Astrocyte (in vitro differentiated cells and primary cell): ENCODE data around the gene TOM1L1. TPM values are rescaled to one million over a fixed set of nuclear protein-coding genes. Genes with fewer than 3 reads are reported as not detected.

Source experiments
- DNase-seq: peaks from one replicate; pipeline ENCODE4 v3.0.0-alpha.2; 2010; ENCODE audit warnings: low read depth
- FAIRE-seq: peaks from 2 replicates; lab custom pipeline; 2011; peaks lifted over from hg19 to GRCh38; lab: Jason Lieb, UNC
- H2AFZ ChIP-seq: 2 replicates; pipeline ENCODE4 v1.6.0; 2012; ENCODE audit warnings: low read depth, low read length, inconsistent platforms
- H3K27ac ChIP-seq: 2 replicates; pipeline ENCODE4 v1.5.1; 2011; ENCODE audit warnings: low read depth, low read length, inconsistent platforms
- H3K27me3 ChIP-seq: 2 replicates; pipeline ENCODE4 v1.6.0; 2011; ENCODE audit warnings: low read length, inconsistent platforms; ENCODE audit not compliant: insufficient read depth
- H3K36me3 ChIP-seq: 2 replicates; pipeline ENCODE4 v1.5.1; 2011; ENCODE audit warnings: low read length, inconsistent platforms; ENCODE audit not compliant: insufficient read depth
- H3K4me1 ChIP-seq: 2 replicates; pipeline ENCODE4 v1.5.1; 2011; ENCODE audit warnings: low read length, inconsistent platforms; ENCODE audit not compliant: insufficient read depth
- H3K4me2 ChIP-seq: 2 replicates; pipeline ENCODE4 v1.6.0; 2012; ENCODE audit warnings: low read length, inconsistent platforms
- H3K4me3 ChIP-seq: 2 replicates; pipeline ENCODE4 v1.5.1; 2011; ENCODE audit warnings: low read depth, mild to moderate bottlenecking, low read length, inconsistent platforms; ENCODE audit not compliant: insufficient read depth
- H3K79me2 ChIP-seq: 2 replicates; pipeline ENCODE4 v1.6.0; 2012; ENCODE audit warnings: mild to moderate bottlenecking, low read length, inconsistent platforms; ENCODE audit not compliant: insufficient read depth
- H3K9ac ChIP-seq: 2 replicates; pipeline ENCODE4 v1.6.0; 2012; ENCODE audit warnings: mild to moderate bottlenecking, low read length, inconsistent platforms
- H3K9me3 ChIP-seq: 2 replicates; pipeline ENCODE4 v1.5.1; 2012; ENCODE audit warnings: low read depth, mild to moderate bottlenecking, low read length, inconsistent platforms; ENCODE audit not compliant: insufficient read depth
- H4K20me1 ChIP-seq: 2 replicates; pipeline ENCODE4 v1.6.0; 2012; ENCODE audit warnings: low read length, inconsistent platforms; ENCODE audit not compliant: insufficient read depth
- H3K27ac Mint-ChIP-seq: one replicate; pipeline ENCODE4 v1.8.0; 2021; ENCODE audit warnings: mild to moderate bottlenecking, mixed read lengths; ENCODE audit not compliant: unreplicated experiment
- H3K27me3 Mint-ChIP-seq: one replicate; pipeline ENCODE4 v1.8.0; 2021; ENCODE audit warnings: low read depth, mixed read lengths; ENCODE audit not compliant: unreplicated experiment
- H3K36me3 Mint-ChIP-seq: one replicate; pipeline ENCODE4 v1.8.0; 2021; ENCODE audit warnings: low read depth, mixed read lengths; ENCODE audit not compliant: unreplicated experiment
- H3K4me1 Mint-ChIP-seq: one replicate; pipeline ENCODE4 v1.8.0; 2021; ENCODE audit warnings: low read depth, mixed read lengths; ENCODE audit not compliant: unreplicated experiment
- H3K4me3 Mint-ChIP-seq: one replicate; pipeline ENCODE4 v1.8.0; 2021; ENCODE audit warnings: mild to moderate bottlenecking, moderate library complexity, mixed read lengths; ENCODE audit not compliant: unreplicated experiment
- H3K9me3 Mint-ChIP-seq: one replicate; pipeline ENCODE4 v1.8.0; 2021; ENCODE audit warnings: mild to moderate bottlenecking, mixed read lengths; ENCODE audit not compliant: unreplicated experiment
- EZH2 ChIP-seq: IDR thresholded peaks from 2 replicates; pipeline ENCODE4 v1.6.1; 2012; ENCODE audit warnings: mild to moderate bottlenecking, low read length, inconsistent platforms; ENCODE audit not compliant: insufficient read depth
- total RNA-seq: library from RNA; stranded (reverse); gene quantifications from 2 replicates; pipeline ENCODE4 v1.2.1, GENCODE V29; 2021
- TF ChIP-seq, protein P1 (sequence below): IDR thresholded peaks from 2 replicates; pipeline ENCODE4 v1.5.1; 2011; ENCODE audit warnings: low read depth, mild to moderate bottlenecking, inconsistent platforms, low read length, moderate library complexity; ENCODE audit not compliant: insufficient read depth

TOM1L1 gene
- total RNA-seq, 1 donor from 2014 or later = 27.1 TPM

DNA sequence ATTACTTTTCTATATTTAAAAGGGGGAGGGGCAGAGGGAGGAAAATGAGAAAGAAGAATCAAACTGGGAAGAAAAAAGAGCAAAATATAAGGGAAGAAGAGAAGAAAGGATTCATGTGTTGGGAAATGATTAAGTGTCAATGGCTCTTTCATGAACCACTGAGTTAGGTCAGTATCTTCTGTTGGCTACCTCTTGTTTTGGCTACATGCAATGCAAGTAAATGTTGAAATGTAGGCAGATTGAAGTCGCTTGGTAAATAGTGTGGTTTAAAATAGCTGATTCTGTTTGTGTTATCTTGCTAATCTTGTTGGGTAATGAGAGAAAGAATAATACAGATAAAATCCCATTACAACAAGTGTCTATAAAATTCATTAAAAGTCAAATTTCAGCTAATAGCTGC lies 40.6 kb downstream of the TOM1L1 start:
- H3K36me3 ChIP-seq = peaks cover 4% of the 10 kb centered on the region
- peaks cover 7% of the 10 kb centered on the region for H3K27me3 ChIP-seq

DNA sequence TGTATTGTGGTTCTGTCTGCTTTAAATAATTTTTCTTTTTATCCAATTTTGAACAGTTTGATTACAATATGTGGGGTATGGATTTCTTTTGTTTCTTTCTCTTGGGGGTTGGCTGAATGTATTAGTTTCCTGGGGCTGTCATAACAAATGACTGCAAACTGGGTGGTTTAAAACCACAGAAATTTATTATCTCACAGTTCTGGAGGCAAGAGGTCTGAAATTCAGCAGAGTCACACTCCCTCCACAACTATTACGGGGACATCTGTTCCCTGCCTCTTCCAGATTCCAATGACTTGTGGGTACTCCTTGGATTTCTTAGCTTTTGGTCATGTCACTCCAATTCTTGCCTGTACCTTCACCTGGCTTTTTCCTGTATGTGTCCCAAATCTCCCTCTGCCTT lies 44.1 kb downstream of the TOM1L1 start:
- Histone ChIP-seq H3K4me2 (peak overlapping the region; percentile 42), H3K79me2 (no peaks in the 10 kb centered on the region), H3K4me3 (no peak overlapping the region), H3K4me1 (peaks cover 20% of the 10 kb centered on the region), H3K27me3 (peaks cover 15% of the 10 kb centered on the region), H3K36me3 (no peaks in the 10 kb centered on the region), H4K20me1 (no peaks in the 10 kb centered on the region), H3K9me3 (no peaks in the 10 kb centered on the region), H3K27ac (no peak overlapping the region), H2AFZ (no peak overlapping the region), H3K9ac (no peak overlapping the region)
- Mint-ChIP-seq H3K27me3 (no peaks in the 10 kb centered on the region), H3K36me3 (peaks cover 2% of the 10 kb centered on the region), H3K27ac (peak overlapping the region; percentile 93), H3K4me1 (peaks cover 21% of the 10 kb centered on the region), H3K4me3 (no peak overlapping the region), H3K9me3 (no peaks in the 10 kb centered on the region)
- TF ChIP-seq, protein P1, sequence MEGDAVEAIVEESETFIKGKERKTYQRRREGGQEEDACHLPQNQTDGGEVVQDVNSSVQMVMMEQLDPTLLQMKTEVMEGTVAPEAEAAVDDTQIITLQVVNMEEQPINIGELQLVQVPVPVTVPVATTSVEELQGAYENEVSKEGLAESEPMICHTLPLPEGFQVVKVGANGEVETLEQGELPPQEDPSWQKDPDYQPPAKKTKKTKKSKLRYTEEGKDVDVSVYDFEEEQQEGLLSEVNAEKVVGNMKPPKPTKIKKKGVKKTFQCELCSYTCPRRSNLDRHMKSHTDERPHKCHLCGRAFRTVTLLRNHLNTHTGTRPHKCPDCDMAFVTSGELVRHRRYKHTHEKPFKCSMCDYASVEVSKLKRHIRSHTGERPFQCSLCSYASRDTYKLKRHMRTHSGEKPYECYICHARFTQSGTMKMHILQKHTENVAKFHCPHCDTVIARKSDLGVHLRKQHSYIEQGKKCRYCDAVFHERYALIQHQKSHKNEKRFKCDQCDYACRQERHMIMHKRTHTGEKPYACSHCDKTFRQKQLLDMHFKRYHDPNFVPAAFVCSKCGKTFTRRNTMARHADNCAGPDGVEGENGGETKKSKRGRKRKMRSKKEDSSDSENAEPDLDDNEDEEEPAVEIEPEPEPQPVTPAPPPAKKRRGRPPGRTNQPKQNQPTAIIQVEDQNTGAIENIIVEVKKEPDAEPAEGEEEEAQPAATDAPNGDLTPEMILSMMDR = no peak
- no peak for TF ChIP-seq EZH2
- FAIRE-seq (no peak), DNase-seq (peak; percentile 67)

More for the DNA sequence above, 40.6 kb downstream of the TOM1L1 start:
- no peaks in the 10 kb centered on the region for H3K9me3 ChIP-seq
- H3K4me3 Mint-ChIP-seq = no peak overlapping the region
- no peak overlapping the region for H3K9ac ChIP-seq
- peaks cover 7% of the 10 kb centered on the region for H3K4me1 ChIP-seq
- H3K27ac Mint-ChIP-seq = no peak overlapping the region
- peaks cover 3% of the 10 kb centered on the region for H3K36me3 Mint-ChIP-seq
- FAIRE-seq (no peak), DNase-seq (no peak)
- H3K79me2 ChIP-seq = no peaks in the 10 kb centered on the region
- no peaks in the 10 kb centered on the region for H4K20me1 ChIP-seq
- H3K27ac ChIP-seq = no peak overlapping the region
- TF ChIP-seq EZH2 = no peak
- TF ChIP-seq, protein P1 = no peak
- no peak overlapping the region for H2AFZ ChIP-seq
- H3K9me3 Mint-ChIP-seq = no peaks in the 10 kb centered on the region
- no peaks in the 10 kb centered on the region for H3K27me3 Mint-ChIP-seq
- H3K4me3 ChIP-seq = no peak overlapping the region
- H3K4me1 Mint-ChIP-seq = peaks cover 12% of the 10 kb centered on the region
- H3K4me2 ChIP-seq = no peak overlapping the region

DNA sequence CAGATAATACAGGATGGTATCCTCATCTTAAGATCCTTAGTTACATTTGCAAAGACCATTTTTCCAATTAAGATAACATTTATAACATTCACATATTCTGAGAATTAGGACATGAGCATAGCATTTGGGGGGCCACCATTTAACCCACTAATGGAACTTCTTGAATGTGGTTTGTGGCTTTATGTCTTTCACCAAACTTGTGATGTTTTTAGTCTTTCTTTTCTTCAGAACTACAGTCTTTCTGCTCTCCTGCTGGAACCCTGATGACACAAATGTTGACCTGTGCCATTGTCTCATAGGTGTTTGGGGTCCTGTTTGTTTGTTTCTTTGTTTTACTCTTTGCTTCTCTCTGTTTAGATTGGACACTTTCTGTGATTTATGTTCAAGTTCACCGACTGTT lies 44.6 kb downstream of the TOM1L1 start:
- Histone ChIP-seq H2AFZ (no peak overlapping the region), H3K79me2 (no peaks in the 10 kb centered on the region), H3K9ac (no peak overlapping the region), H3K4me1 (peaks cover 20% of the 10 kb centered on the region), H3K27ac (no peak overlapping the region), H4K20me1 (no peaks in the 10 kb centered on the region), H3K9me3 (no peaks in the 10 kb centered on the region), H3K36me3 (no peaks in the 10 kb centered on the region), H3K4me3 (no peak overlapping the region), H3K27me3 (peaks cover 15% of the 10 kb centered on the region), H3K4me2 (peak overlapping the region; percentile 42)
- H3K4me1 Mint-ChIP-seq = peaks cover 21% of the 10 kb centered on the region
- H3K36me3 Mint-ChIP-seq = peaks cover 4% of the 10 kb centered on the region
- no peaks in the 10 kb centered on the region for H3K9me3 Mint-ChIP-seq
- H3K4me3 Mint-ChIP-seq = no peak overlapping the region
- TF ChIP-seq, protein P1 = no peak
- TF ChIP-seq EZH2 = no peak
- DNase-seq (no peak), FAIRE-seq (no peak)
- H3K27ac Mint-ChIP-seq = peak overlapping the region; percentile 93
- H3K27me3 Mint-ChIP-seq = no peaks in the 10 kb centered on the region
